CMK (cell line): ENCODE measurements around the gene SLC6A6.

Source experiments
- DNase-seq: peaks from one replicate; pipeline ENCODE4 v3.0.0-alpha.2; 2010; ENCODE audit warnings: low read depth

The SLC6A6 gene

GRCh38 chr3:14523792-14524191 lies 121.4 kb downstream of the SLC6A6 start:
- no peak for DNase-seq

GRCh38 chr3:14524311-14524711 lies 121.9 kb downstream of the SLC6A6 start:
- no peak for DNase-seq

- no peak for DNase-seq
Measured at GRCh38 chr3:14524920-14525660, 122.7 kb downstream of the SLC6A6 start.

- no peak for DNase-seq
Measured at GRCh38 chr3:14525685-14526631, 123.6 kb downstream of the SLC6A6 start.

- no peak for DNase-seq
Measured at GRCh38 chr3:14528081-14528480, 125.7 kb downstream of the SLC6A6 start.

- DNase-seq = no peak
Measured at GRCh38 chr3:14531856-14532395, 129.5 kb downstream of the SLC6A6 start.

GRCh38 chr3:14532691-14533456 lies 130.5 kb downstream of the SLC6A6 start:
- no peak for DNase-seq

- no peak for DNase-seq
Measured at GRCh38 chr3:14533457-14533958, 131.1 kb downstream of the SLC6A6 start.

GRCh38 chr3:14534516-14535191 lies 132.2 kb downstream of the SLC6A6 start:
- DNase-seq = no peak

- DNase-seq = no peak
Measured at GRCh38 chr3:14535616-14536015, 133.2 kb downstream of the SLC6A6 start.

GRCh38 chr3:14536055-14536815 lies 133.8 kb downstream of the SLC6A6 start:
- DNase-seq = no peak

GRCh38 chr3:14536837-14537589 lies 134.6 kb downstream of the SLC6A6 start:
- no peak for DNase-seq

- DNase-seq = peak; percentile 17
Measured at GRCh38 chr3:14537590-14538450, 135.4 kb downstream of the SLC6A6 start.

- no peak for DNase-seq
Measured at GRCh38 chr3:14538451-14539088, 136.2 kb downstream of the SLC6A6 start.
